HG03575 (cell line): ENCODE results near the gene DDR2.
"Not testable (repeated sequence)": the region's sequence is repeated elsewhere in the genome, so short reads cannot be mapped to it uniquely, and the experiment has no call there.

Experiments used
- ATAC-seq: cut with Tn5 transposase; IDR thresholded peaks from one replicate; pipeline ENCODE4 v1.9.1; 2021; ENCODE audit not compliant: unreplicated experiment, insufficient number of reproducible peaks, low FRiP score; ENCODE audit errors: extremely low read depth

DDR2 gene

GRCh38 chr1:162632217-162632666 is at the start of gene DDR2:
Gene DDR2, plus strand, starts transcription at chr1:162632464. Its CDS starts 86,600 bp downstream, at chr1:162719064.
- ATAC-seq: no peak

GRCh38 chr1:162582901-162583300 is 49.4 kb upstream of the DDR2 start:
- not testable (repeated sequence) for ATAC-seq

- not testable (repeated sequence) for ATAC-seq
These were observed 47.2 kb upstream of the DDR2 start for GRCh38 chr1:162585101-162585500.

- no peak for ATAC-seq
These were observed 44.9 kb upstream of the DDR2 start for GRCh38 chr1:162587347-162587746.

GRCh38 chr1:162587761-162588260 is 44.5 kb upstream of the DDR2 start:
- no peak for ATAC-seq

GRCh38 chr1:162590101-162590500 is 42.2 kb upstream of the DDR2 start:
- no peak for ATAC-seq

- ATAC-seq: no peak
These were observed 41.6 kb upstream of the DDR2 start for GRCh38 chr1:162590686-162591085.

- ATAC-seq: no peak
These were observed 35.6 kb upstream of the DDR2 start for GRCh38 chr1:162596514-162597170.

- no peak for ATAC-seq
These were observed 32.8 kb upstream of the DDR2 start for GRCh38 chr1:162599451-162599850.

- not testable (repeated sequence) for ATAC-seq
These were observed 29.1 kb upstream of the DDR2 start for GRCh38 chr1:162603117-162603516.

GRCh38 chr1:162605225-162605927 is 26.9 kb upstream of the DDR2 start:
- ATAC-seq: no peak

- no peak for ATAC-seq
These were observed 23.0 kb upstream of the DDR2 start for GRCh38 chr1:162609306-162609705.

GRCh38 chr1:162612606-162613400 is 19.5 kb upstream of the DDR2 start:
- ATAC-seq: no peak

- no peak for ATAC-seq
These were observed 15.4 kb upstream of the DDR2 start for GRCh38 chr1:162616848-162617247.

GRCh38 chr1:162617513-162617912 is 14.8 kb upstream of the DDR2 start:
- no peak for ATAC-seq

GRCh38 chr1:162619076-162619475 is 13.2 kb upstream of the DDR2 start:
- no peak for ATAC-seq

GRCh38 chr1:162621256-162621655 is 11.0 kb upstream of the DDR2 start:
- no peak for ATAC-seq

GRCh38 chr1:162625679-162626078 is 6.6 kb upstream of the DDR2 start:
- no peak for ATAC-seq

GRCh38 chr1:162626094-162626493 is 6.2 kb upstream of the DDR2 start:
- ATAC-seq: no peak

GRCh38 chr1:162626761-162627160 is 5.5 kb upstream of the DDR2 start:
- no peak for ATAC-seq
